ENCODE measurements around the gene SAMD4A. TPM values are rescaled to one million over a fixed set of nuclear protein-coding genes. Genes with fewer than 3 reads are reported as not detected.

Gene SAMD4A
- total RNA-seq, 2 donors from 2014 or later, result 1.9 to 8.0 TPM

- H3K4me3 Mint-ChIP-seq, result no peak overlapping the region
- 92 to 98% methylated on average over 5 of the region's 5 CpGs for WGBS, 2 experiments (ENCODE audit: insufficient coverage in 1 of 2, insufficient read length in 1 of 2)
- no peak overlapping the region for H3K27ac Mint-ChIP-seq
- Histone ChIP-seq H3K36me3 (ENCODE audit: control insufficient read depth, insufficient read depth, low read length) (no peaks in the 10 kb centered on the region), H3K27ac (ENCODE audit: low read depth, low read length) (no peak overlapping the region), H3K9me3 (ENCODE audit: control insufficient read depth, low read length) (no peaks in the 10 kb centered on the region), H3K4me3 (ENCODE audit: low read length) (no peak overlapping the region), H3K27me3 (ENCODE audit: control insufficient read depth, insufficient read depth, low read length, poor library complexity, severe bottlenecking) (no peaks in the 10 kb centered on the region), H3K9ac (ENCODE audit: extremely low read depth, low read length, poor library complexity, severe bottlenecking) (no peak overlapping the region), H3K4me1 (ENCODE audit: control insufficient read depth, insufficient read depth, low read length) (no peaks in the 10 kb centered on the region)
- no peaks in the 10 kb centered on the region for H3K27me3 Mint-ChIP-seq (ENCODE audit: insufficient read depth)
- DNase-seq, result no peak
- no peaks in the 10 kb centered on the region for H3K9me3 Mint-ChIP-seq
- TF ChIP-seq, protein P1, sequence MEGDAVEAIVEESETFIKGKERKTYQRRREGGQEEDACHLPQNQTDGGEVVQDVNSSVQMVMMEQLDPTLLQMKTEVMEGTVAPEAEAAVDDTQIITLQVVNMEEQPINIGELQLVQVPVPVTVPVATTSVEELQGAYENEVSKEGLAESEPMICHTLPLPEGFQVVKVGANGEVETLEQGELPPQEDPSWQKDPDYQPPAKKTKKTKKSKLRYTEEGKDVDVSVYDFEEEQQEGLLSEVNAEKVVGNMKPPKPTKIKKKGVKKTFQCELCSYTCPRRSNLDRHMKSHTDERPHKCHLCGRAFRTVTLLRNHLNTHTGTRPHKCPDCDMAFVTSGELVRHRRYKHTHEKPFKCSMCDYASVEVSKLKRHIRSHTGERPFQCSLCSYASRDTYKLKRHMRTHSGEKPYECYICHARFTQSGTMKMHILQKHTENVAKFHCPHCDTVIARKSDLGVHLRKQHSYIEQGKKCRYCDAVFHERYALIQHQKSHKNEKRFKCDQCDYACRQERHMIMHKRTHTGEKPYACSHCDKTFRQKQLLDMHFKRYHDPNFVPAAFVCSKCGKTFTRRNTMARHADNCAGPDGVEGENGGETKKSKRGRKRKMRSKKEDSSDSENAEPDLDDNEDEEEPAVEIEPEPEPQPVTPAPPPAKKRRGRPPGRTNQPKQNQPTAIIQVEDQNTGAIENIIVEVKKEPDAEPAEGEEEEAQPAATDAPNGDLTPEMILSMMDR (conservative IDR thresholded peaks at IDR 0.05), result no peak
- H3K36me3 Mint-ChIP-seq (ENCODE audit: low read depth), result no peaks in the 10 kb centered on the region
- peaks cover 12% of the 10 kb centered on the region for H3K4me1 Mint-ChIP-seq
Measured at GRCh38 chr14:54724676-54725325, 157.9 kb downstream of the SAMD4A start.

- H3K27ac ChIP-seq (ENCODE audit: low read depth, low read length), result no peak overlapping the region
- no peak overlapping the region for H3K4me3 Mint-ChIP-seq
- H3K27ac Mint-ChIP-seq, result no peak overlapping the region
Measured at GRCh38 chr14:54725998-54726397, 159.1 kb downstream of the SAMD4A start.

DNA sequence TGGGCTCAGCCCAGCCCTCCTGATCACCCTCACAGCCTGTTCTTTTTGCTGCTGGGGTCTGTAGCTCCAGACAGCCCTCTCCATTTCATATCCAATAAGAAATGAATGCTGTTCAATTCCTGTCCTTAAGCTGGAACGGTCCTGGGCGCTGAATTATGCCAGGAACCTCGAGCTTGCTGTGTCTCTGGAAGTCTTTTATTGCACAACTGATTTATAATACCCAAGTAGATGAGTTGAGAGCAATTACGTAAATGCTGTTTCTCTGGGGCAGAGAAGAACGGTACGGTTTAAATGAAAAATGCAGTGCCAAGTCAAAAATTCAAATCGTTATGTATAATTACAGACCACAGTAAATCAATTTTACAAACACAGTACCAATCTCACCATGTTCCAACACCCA lies 161.0 kb downstream of the SAMD4A start:
- Histone ChIP-seq H3K4me1 (ENCODE audit: control insufficient read depth, insufficient read depth, low read length) (no peaks in the 10 kb centered on the region), H3K36me3 (ENCODE audit: control insufficient read depth, insufficient read depth, low read length) (no peaks in the 10 kb centered on the region), H3K27me3 (ENCODE audit: control insufficient read depth, insufficient read depth, low read length, poor library complexity, severe bottlenecking) (no peaks in the 10 kb centered on the region), H3K9me3 (ENCODE audit: control insufficient read depth, low read length) (no peaks in the 10 kb centered on the region), H3K27ac (ENCODE audit: low read depth, low read length) (no peak overlapping the region), H3K9ac (ENCODE audit: extremely low read depth, low read length, poor library complexity, severe bottlenecking) (no peak overlapping the region), H3K4me3 (ENCODE audit: low read length) (no peak overlapping the region)
- WGBS, 2 experiments (ENCODE audit: insufficient coverage in 1 of 2, insufficient read length in 1 of 2), result 86 to 96% methylated on average over 6 to 7 of the region's 7 CpGs
- H3K36me3 Mint-ChIP-seq (ENCODE audit: low read depth), result no peaks in the 10 kb centered on the region
- H3K4me3 Mint-ChIP-seq, result no peak overlapping the region
- no peaks in the 10 kb centered on the region for H3K9me3 Mint-ChIP-seq
- H3K27ac Mint-ChIP-seq, result no peak overlapping the region
- no peak for DNase-seq
- no peaks in the 10 kb centered on the region for H3K27me3 Mint-ChIP-seq (ENCODE audit: insufficient read depth)
- TF ChIP-seq, protein P1 (conservative IDR thresholded peaks at IDR 0.05), result no peak
- no peaks in the 10 kb centered on the region for H3K4me1 Mint-ChIP-seq

More at GRCh38 chr14:54725998-54726397, 159.1 kb downstream of the SAMD4A start:
- TF ChIP-seq, protein P1 (conservative IDR thresholded peaks at IDR 0.05), result no peak
- no peaks in the 10 kb centered on the region for H3K9me3 Mint-ChIP-seq
- H3K36me3 Mint-ChIP-seq (ENCODE audit: low read depth), result no peaks in the 10 kb centered on the region
- H3K4me3 ChIP-seq (ENCODE audit: low read length), result no peak overlapping the region
- no peaks in the 10 kb centered on the region for H3K27me3 Mint-ChIP-seq (ENCODE audit: insufficient read depth)
- H3K27me3 ChIP-seq (ENCODE audit: control insufficient read depth, insufficient read depth, low read length, poor library complexity, severe bottlenecking), result no peaks in the 10 kb centered on the region
- no peaks in the 10 kb centered on the region for H3K4me1 ChIP-seq (ENCODE audit: control insufficient read depth, insufficient read depth, low read length)
- no peak overlapping the region for H3K9ac ChIP-seq (ENCODE audit: extremely low read depth, low read length, poor library complexity, severe bottlenecking)
- no peaks in the 10 kb centered on the region for H3K9me3 ChIP-seq (ENCODE audit: control insufficient read depth, low read length)
- peaks cover 9% of the 10 kb centered on the region for H3K4me1 Mint-ChIP-seq
- H3K36me3 ChIP-seq (ENCODE audit: control insufficient read depth, insufficient read depth, low read length), result no peaks in the 10 kb centered on the region
- no peak for DNase-seq
